Measurements from ENCODE around the gene TRIM43B. TPM values are rescaled to one million over a fixed set of nuclear protein-coding genes. Genes with fewer than 3 reads are reported as not detected.
"Not testable (repeated sequence)": the region's sequence is repeated elsewhere in the genome, so short reads cannot be mapped to it uniquely, and the experiment has no call there.

TRIM43B gene
- total RNA-seq, 1 donor from 2014 or later = 5.7 TPM

DNA sequence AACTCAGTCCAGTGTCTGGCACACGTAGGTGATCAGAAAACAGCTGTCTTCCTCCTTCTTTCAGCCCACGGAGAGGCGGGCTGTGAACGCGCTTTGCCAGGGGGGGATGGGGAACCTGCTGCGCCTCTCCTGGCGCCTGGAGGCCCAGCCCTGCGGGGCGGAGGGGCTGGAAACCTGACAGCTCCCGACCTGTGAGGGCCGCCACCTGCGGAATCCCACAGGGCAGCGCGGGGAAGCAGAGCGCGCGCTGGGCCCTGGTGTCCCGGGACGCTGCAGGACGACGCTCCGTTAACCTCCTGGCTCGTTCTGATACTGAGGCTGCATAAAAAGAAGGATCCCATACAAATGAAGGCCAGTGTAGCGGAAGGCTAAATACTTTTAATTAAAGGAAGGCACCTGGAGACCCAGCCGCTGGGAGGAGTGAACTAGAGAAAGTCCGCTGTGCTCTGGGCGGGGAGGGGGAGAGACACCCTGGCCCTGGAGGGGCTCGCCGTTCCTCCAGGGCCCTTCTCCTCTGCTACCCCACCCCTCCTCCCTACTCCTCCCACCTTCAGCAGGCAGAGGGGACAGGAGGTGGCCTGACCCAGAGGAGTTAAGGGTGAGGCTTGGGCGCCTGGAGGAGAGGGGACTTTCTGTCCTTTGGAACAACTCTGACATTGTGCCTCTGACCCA is 57.2 kb downstream of the TRIM43B start:
- not testable (repeated sequence) for H3K4me1 Mint-ChIP-seq (ENCODE audit: low read depth, unreplicated experiment); H3K36me3 Mint-ChIP-seq (ENCODE audit: unreplicated experiment); H3K27ac Mint-ChIP-seq (ENCODE audit: unreplicated experiment); H3K4me3 Mint-ChIP-seq (ENCODE audit: unreplicated experiment); DNase-seq; H3K27me3 Mint-ChIP-seq (ENCODE audit: unreplicated experiment); H3K9me3 Mint-ChIP-seq (ENCODE audit: unreplicated experiment)

Other genes starting within 250 kb of the TRIM43B start
- 5.4 TPM for gene PROM2, start 210.3 kb downstream of the TRIM43B start, total RNA-seq (ENCODE audit: unreplicated experiment)
- gene KCNIP3, start 187.4 kb downstream of the TRIM43B start, total RNA-seq (ENCODE audit: unreplicated experiment) = 7.3 TPM
- gene FAHD2A, start 82.0 kb downstream of the TRIM43B start, total RNA-seq (ENCODE audit: unreplicated experiment) = 50.3 TPM
- 2.3 TPM for gene TRIM43, start 107.2 kb upstream of the TRIM43B start, total RNA-seq (ENCODE audit: unreplicated experiment)